Mesodermal cell (in vitro differentiated cells): Measurements from ENCODE around the gene COL4A1.

ENCODE experiments used
- H3K27ac ChIP-seq: 2 replicates; pipeline ENCODE4 v1.7.0; 2013; ENCODE audit warnings: mild to moderate bottlenecking, low read depth, low read length, moderate library complexity; ENCODE audit not compliant: severe bottlenecking
- H3K36me3 ChIP-seq: 2 replicates; pipeline ENCODE4 v1.7.1; 2013; ENCODE audit warnings: mild to moderate bottlenecking, low read length, moderate library complexity; ENCODE audit not compliant: control insufficient read depth, insufficient read depth
- H3K4me1 ChIP-seq: one replicate; pipeline ENCODE4 v1.7.1; 2013; ENCODE audit warnings: mild to moderate bottlenecking, low read length; ENCODE audit not compliant: insufficient read depth, control insufficient read depth, poor library complexity, severe bottlenecking
- H3K4me3 ChIP-seq: 2 replicates; pipeline ENCODE4 v1.7.0; 2013; ENCODE audit warnings: low read length, control low read depth, mild to moderate bottlenecking; ENCODE audit not compliant: insufficient read depth, poor library complexity, severe bottlenecking; ENCODE audit errors: extremely low read depth
- H3K9me3 ChIP-seq: 2 replicates; pipeline ENCODE4 v1.7.1; 2013; ENCODE audit warnings: mild to moderate bottlenecking, low read length, moderate library complexity; ENCODE audit not compliant: control insufficient read depth
- WGBS, 2 experiments: methylation state at CpG; one replicate each; pipeline ENCODE4 v1.1.5; 2013; ENCODE audit warnings: missing lambda C conversion rate in 2 of 2; ENCODE audit not compliant: insufficient coverage in 2 of 2; 5-methylcytosine and 5-hydroxymethylcytosine counted together

The COL4A1 gene

GRCh38 chr13:110281736-110282135, 25.2 kb downstream of the COL4A1 start:
- Histone ChIP-seq H3K36me3 (peaks cover 59% of the 10 kb centered on the region), H3K4me1 (peaks cover 7% of the 10 kb centered on the region), H3K4me3 (no peak overlapping the region), H3K9me3 (no peaks in the 10 kb centered on the region), H3K27ac (no peak overlapping the region)
- WGBS, 2 experiments, result 93% methylated on average over 5 of the region's 5 CpGs

GRCh38 chr13:110280985-110281688, 25.8 kb downstream of the COL4A1 start:
- 89 to 98% methylated on average over 4 to 5 of the region's 7 CpGs for WGBS, 2 experiments
- Histone ChIP-seq H3K4me1 (peaks cover 7% of the 10 kb centered on the region), H3K27ac (no peak overlapping the region)

GRCh38 chr13:110280231-110280813, 26.6 kb downstream of the COL4A1 start:
- Histone ChIP-seq H3K27ac (no peak overlapping the region), H3K36me3 (peaks cover 57% of the 10 kb centered on the region), H3K4me1 (peaks cover 7% of the 10 kb centered on the region), H3K9me3 (no peaks in the 10 kb centered on the region), H3K4me3 (no peak overlapping the region)
- 80 to 100% methylated on average over 1 of the region's 9 CpGs for WGBS, 2 experiments

More at GRCh38 chr13:110280985-110281688, 25.8 kb downstream of the COL4A1 start:
- H3K9me3 ChIP-seq, result no peaks in the 10 kb centered on the region
- no peak overlapping the region for H3K4me3 ChIP-seq
- H3K36me3 ChIP-seq, result peaks cover 55% of the 10 kb centered on the region

GRCh38 chr13:110279684-110280083, 27.3 kb downstream of the COL4A1 start:
- 97 to 98% methylated on average over 3 to 4 of the region's 4 CpGs for WGBS, 2 experiments
- no peak overlapping the region for H3K27ac ChIP-seq
- H3K4me3 ChIP-seq, result no peak overlapping the region
- H3K4me1 ChIP-seq, result peaks cover 7% of the 10 kb centered on the region
- H3K9me3 ChIP-seq, result no peaks in the 10 kb centered on the region
- H3K36me3 ChIP-seq, result peaks cover 56% of the 10 kb centered on the region

GRCh38 chr13:110278859-110279258, 28.1 kb downstream of the COL4A1 start:
- 92 to 94% methylated on average over 6 to 7 of the region's 7 CpGs for WGBS, 2 experiments
- H3K36me3 ChIP-seq, result peaks cover 54% of the 10 kb centered on the region

GRCh38 chr13:110277357-110277975, 29.5 kb downstream of the COL4A1 start:
- Histone ChIP-seq H3K4me3 (no peak overlapping the region), H3K4me1 (peaks cover 7% of the 10 kb centered on the region), H3K9me3 (no peaks in the 10 kb centered on the region), H3K36me3 (peaks cover 53% of the 10 kb centered on the region), H3K27ac (no peak overlapping the region)
- WGBS, 2 experiments, result 74 to 87% methylated on average over 5 of the region's 5 CpGs

More at GRCh38 chr13:110278859-110279258, 28.1 kb downstream of the COL4A1 start:
- H3K27ac ChIP-seq, result no peak overlapping the region
- no peak overlapping the region for H3K4me3 ChIP-seq
- H3K4me1 ChIP-seq, result peaks cover 7% of the 10 kb centered on the region
- H3K9me3 ChIP-seq, result no peaks in the 10 kb centered on the region

- H3K9me3 ChIP-seq, result no peaks in the 10 kb centered on the region
- peaks cover 7% of the 10 kb centered on the region for H3K4me1 ChIP-seq
- H3K4me3 ChIP-seq, result no peak overlapping the region
- no peak overlapping the region for H3K27ac ChIP-seq
- WGBS, 2 experiments, result 100% methylated on average over 1 to 2 of the region's 5 CpGs
- H3K36me3 ChIP-seq, result peaks cover 52% of the 10 kb centered on the region
These were observed 30.4 kb downstream of the COL4A1 start for GRCh38 chr13:110276553-110276950.

GRCh38 chr13:110275931-110276552, 30.9 kb downstream of the COL4A1 start:
- peaks cover 50% of the 10 kb centered on the region for H3K36me3 ChIP-seq
- peaks cover 7% of the 10 kb centered on the region for H3K4me1 ChIP-seq
- H3K9me3 ChIP-seq, result no peaks in the 10 kb centered on the region
- H3K4me3 ChIP-seq, result no peak overlapping the region
- 77 to 81% methylated on average over 9 to 13 of the region's 16 CpGs for WGBS, 2 experiments
- no peak overlapping the region for H3K27ac ChIP-seq

- 91 to 93% methylated on average over 5 of the region's 5 CpGs for WGBS, 2 experiments
- Histone ChIP-seq H3K9me3 (no peaks in the 10 kb centered on the region), H3K27ac (no peak overlapping the region), H3K4me3 (no peak overlapping the region), H3K36me3 (peaks cover 53% of the 10 kb centered on the region), H3K4me1 (peaks cover 7% of the 10 kb centered on the region)
These were observed 32.3 kb downstream of the COL4A1 start for GRCh38 chr13:110274687-110275086.

GRCh38 chr13:110273254-110273653, 33.7 kb downstream of the COL4A1 start:
- no peaks in the 10 kb centered on the region for H3K9me3 ChIP-seq
- no peak overlapping the region for H3K27ac ChIP-seq
- peaks cover 7% of the 10 kb centered on the region for H3K4me1 ChIP-seq
- no peak overlapping the region for H3K4me3 ChIP-seq
- WGBS, 2 experiments, result 87 to 97% methylated on average over 3 to 4 of the region's 6 CpGs
- H3K36me3 ChIP-seq, result peaks cover 60% of the 10 kb centered on the region
